ENCODE measurements around the gene ANXA3.

- TF ChIP-seq CTCF (IDR thresholded peaks at IDR 0.05 in 8 of 11, conservative IDR thresholded peaks at IDR 0.05 in 3 of 11) (no peak), POLR2A (IDR thresholded peaks at IDR 0.05) (no peak), POLR2AphosphoS5 (IDR thresholded peaks at IDR 0.05) (no peak)
Measured at GRCh38 chr4:78596111-78596742, 44.7 kb downstream of the ANXA3 start.
